Activated naive CD8-positive, alpha-beta T cell treated with anti-CD3 and anti-CD28 coated beads, Interleukin-2, amount 10 ng/mL, durations not matched to agents 7 days and 5 days (primary cell): ENCODE measurements around the gene ADCY7. TPM values are rescaled to one million over a fixed set of nuclear protein-coding genes. Genes with fewer than 3 reads are reported as not detected.

ENCODE experiments used
- ATAC-seq: fragments of 150-1000 bp; cut with Tn5 transposase; one replicate; pipeline ENCODE4 v1.10.0; 2021; ENCODE audit warnings: low read depth, moderate library complexity
- POLR2A ChIA-PET: fragments of 350-600 bp; sonication (Branson Sonifier 250); formaldehyde crosslinking; loops from one replicate; lab custom pipeline; 2021; ENCODE audit warnings: antibody characterized with exemption; lab: Charles Lee
- DNase-seq: peaks from one replicate; pipeline ENCODE4 v3.0.0; 2021
- H3K27ac Mint-ChIP-seq: one replicate; pipeline ENCODE4 v1.8.0; 2022; ENCODE audit warnings: mild to moderate bottlenecking, mixed read lengths
- H3K27me3 Mint-ChIP-seq: one replicate; pipeline ENCODE4 v1.8.0; 2022; ENCODE audit warnings: mild to moderate bottlenecking, moderate library complexity, mixed read lengths
- H3K36me3 Mint-ChIP-seq: one replicate; pipeline ENCODE4 v1.8.0; 2021; ENCODE audit warnings: mild to moderate bottlenecking, mixed read lengths
- H3K4me1 Mint-ChIP-seq: one replicate; pipeline ENCODE4 v1.8.0; 2021; ENCODE audit warnings: mixed read lengths
- H3K4me3 Mint-ChIP-seq: one replicate; pipeline ENCODE4 v1.8.0; 2022; ENCODE audit warnings: mild to moderate bottlenecking, moderate library complexity, mixed read lengths
- H3K9me3 Mint-ChIP-seq: one replicate; pipeline ENCODE4 v1.8.0; 2021; ENCODE audit warnings: mixed read lengths
- total RNA-seq, 2 experiments: library from RNA; stranded (reverse); gene quantifications; one replicate each; pipeline ENCODE4 v1.2.3, GENCODE V29; 2021

Gene ADCY7
- total RNA-seq, 2 experiments from 2014 or later, result 172 to 177 TPM

DNA sequence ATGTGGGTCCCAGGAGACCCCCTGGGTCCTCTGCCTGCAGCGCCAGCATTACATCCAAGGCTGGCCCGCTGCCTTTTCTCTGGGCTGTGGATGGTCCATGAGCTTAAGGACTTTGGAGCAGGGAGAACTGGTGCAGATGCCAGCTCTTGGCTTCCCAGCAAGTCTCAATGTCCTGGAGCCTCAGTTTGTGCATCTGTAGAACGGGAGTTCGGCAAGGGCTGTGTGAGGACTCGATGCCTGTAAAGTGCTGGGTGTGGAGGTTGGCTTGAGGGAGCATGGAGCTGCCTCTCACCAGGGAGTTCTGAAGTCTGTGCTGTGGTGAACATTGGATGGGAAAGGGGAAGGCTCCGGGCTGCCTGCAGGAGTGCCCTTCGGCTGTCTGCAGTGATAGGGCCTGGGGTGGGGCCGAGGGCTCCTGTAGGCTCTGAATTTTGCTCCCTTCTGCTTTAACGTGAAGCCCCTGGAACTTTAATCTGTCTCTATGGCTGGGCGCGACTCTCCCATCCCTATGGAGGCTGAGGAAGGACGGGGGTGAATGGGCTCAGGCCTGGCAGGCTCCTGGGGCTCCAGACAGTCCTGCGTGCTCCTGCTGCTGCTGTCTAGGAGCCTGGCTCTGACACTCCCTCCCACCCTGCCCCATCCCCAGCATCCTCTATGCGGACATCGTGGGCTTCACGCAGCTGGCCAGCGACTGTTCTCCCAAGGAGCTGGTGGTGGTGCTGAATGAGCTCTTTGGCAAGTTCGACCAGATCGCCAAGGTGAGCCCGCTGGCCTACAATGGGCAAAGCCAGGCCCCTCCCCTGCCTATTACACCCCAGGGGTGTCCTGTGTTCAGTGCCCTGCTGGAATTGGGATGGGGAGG, 27.9 kb downstream of the ADCY7 start:
- POLR2A ChIA-PET, result no interaction called here
- ATAC-seq (no peak), DNase-seq (no peak)
- Mint-ChIP-seq H3K36me3 (peaks cover 14% of the 10 kb centered on the region), H3K4me1 (peaks cover 9% of the 10 kb centered on the region), H3K9me3 (no peaks in the 10 kb centered on the region), H3K27ac (peak overlapping the region; percentile 21), H3K4me3 (no peak overlapping the region), H3K27me3 (no peaks in the 10 kb centered on the region)

DNA sequence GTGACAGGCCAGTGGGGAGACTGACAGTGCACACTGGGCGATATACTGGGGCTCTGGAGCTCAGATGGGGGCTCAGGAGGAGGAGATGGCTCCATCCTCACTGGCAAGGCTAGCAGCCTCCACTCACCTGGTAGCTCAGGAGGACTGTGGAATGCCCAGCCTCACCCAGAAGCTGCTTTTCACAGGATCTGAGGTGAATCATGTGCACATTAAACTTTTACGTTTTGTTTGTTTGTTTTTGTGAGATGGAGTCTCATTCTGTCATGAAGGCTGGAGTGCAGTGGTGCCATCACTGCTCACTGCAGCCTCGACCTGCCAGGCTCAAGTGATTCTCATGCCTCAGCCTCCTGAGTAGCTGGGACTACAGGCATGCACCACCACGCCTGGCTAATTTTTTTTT, 28.6 kb downstream of the ADCY7 start:
- Mint-ChIP-seq H3K27ac (no peak overlapping the region), H3K4me3 (no peak overlapping the region)
- POLR2A ChIA-PET, result no interaction called here

DNA sequence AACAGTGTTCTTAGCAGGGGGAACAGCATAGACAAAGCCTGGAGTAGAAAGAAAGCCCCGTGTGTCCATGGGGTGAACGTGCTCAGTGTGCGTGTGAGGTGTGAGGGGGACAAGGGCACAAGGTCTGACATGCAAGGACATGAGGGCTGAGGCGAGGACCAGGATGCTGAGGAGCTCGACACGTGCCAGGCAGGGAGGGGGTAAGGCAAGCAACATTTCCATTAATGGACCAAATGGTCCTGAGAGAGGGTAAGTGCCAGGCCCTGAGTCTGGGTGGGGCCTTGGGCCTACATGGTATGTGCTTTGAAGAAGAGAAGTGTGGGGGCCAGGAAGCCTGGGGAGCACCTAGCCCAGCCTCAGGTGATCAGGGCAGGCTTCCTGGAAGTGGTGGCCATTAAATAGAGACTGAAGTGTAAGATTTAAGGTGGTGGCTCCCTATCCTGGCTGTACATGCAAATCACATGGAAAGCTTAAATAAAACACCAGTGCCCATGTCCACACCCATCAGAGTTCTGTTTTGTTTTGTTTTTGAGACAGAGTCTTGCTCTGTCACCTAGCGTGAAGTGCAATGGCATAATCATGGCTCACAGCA, 29.3 kb downstream of the ADCY7 start:
- no peak for ATAC-seq
- Mint-ChIP-seq H3K9me3 (no peaks in the 10 kb centered on the region), H3K36me3 (peaks cover 14% of the 10 kb centered on the region), H3K4me3 (no peak overlapping the region), H3K4me1 (peaks cover 9% of the 10 kb centered on the region), H3K27me3 (no peaks in the 10 kb centered on the region), H3K27ac (peak overlapping the region; percentile 30)
- POLR2A ChIA-PET, result no interaction called here
- no peak for DNase-seq

More for the DNA sequence above, 28.6 kb downstream of the ADCY7 start:
- ATAC-seq, result no peak
- no peaks in the 10 kb centered on the region for H3K27me3 Mint-ChIP-seq
- DNase-seq, result no peak
- peaks cover 9% of the 10 kb centered on the region for H3K4me1 Mint-ChIP-seq
- H3K9me3 Mint-ChIP-seq, result no peaks in the 10 kb centered on the region
- H3K36me3 Mint-ChIP-seq, result peaks cover 14% of the 10 kb centered on the region

DNA sequence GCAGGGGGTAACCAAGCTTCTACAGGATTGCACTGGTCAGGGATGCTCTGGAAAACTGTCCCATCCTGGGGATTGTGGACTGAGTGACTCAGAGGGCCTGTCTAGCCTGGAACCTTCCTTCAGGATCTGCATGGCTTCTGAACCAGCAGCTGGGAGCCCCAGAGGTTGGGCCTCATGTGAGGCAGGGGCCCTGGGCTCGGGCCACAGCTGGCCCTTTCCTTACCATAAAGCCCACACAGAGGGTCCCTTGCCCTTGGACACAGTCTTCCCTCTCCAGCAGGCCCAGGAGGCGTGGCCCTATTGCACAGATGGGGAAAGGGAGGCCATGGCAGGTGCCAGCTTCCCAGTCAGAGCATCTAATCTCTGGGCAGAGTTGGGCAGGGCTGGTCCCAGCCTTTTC, 30.5 kb downstream of the ADCY7 start:
- no peaks in the 10 kb centered on the region for H3K27me3 Mint-ChIP-seq
- no peaks in the 10 kb centered on the region for H3K9me3 Mint-ChIP-seq
- ATAC-seq, result no peak
- H3K4me1 Mint-ChIP-seq, result peaks cover 9% of the 10 kb centered on the region
- no peak overlapping the region for H3K27ac Mint-ChIP-seq
- DNase-seq, result no peak
- no peak overlapping the region for H3K4me3 Mint-ChIP-seq
- H3K36me3 Mint-ChIP-seq, result peaks cover 14% of the 10 kb centered on the region
- POLR2A ChIA-PET, result interaction anchor here (0.6 to 1.7 kb wide), 2 partner anchors 24 to 368 kb away, joined by 4 to 5 read pairs; no protein-coding TSS in a partner anchor

DNA sequence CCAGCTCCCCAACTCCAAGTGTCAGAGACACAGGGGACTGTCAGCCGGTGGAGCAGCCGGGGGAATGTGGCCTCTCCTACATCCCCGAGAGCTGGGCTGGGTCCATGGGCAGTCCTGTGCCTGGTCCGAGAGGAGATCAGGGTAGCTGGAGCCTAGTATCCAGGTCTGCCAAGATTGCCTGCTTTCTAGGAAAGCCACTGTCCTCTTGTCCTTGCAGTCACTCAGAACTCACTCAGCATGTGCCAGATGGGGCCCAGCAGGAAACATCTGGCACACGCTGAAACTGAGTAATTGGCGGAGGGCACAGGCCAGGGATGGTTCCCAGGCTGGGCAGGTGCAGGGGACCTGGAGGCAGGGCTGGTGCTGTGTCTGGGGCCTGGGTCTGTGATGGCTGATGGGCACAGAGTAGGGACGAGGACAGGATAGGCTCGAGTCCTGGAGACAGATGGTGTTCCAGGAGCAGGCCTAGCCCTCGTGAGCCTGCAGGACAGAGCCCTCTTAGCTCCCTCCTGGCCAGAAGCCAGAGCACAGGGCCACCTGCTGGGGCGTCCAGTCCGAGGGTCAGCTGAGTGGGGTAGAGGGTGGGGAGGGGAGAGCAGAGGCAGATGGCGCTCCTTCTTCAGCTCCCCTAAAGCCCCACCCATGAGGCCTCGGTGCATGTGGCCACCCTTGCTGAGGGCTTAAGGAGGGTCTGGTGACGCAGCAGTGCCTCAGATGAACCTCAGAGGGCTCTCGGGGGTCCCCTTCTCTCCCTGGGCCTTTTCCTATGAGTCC, 31.1 kb downstream of the ADCY7 start:
- POLR2A ChIA-PET, result interaction anchor here (1.0 to 1.7 kb wide), 2 partner anchors 10 to 24 kb away, joined by 5 to 6 read pairs; no protein-coding TSS in a partner anchor
- DNase-seq (peak; percentile 14), ATAC-seq (no peak)
- Mint-ChIP-seq H3K27ac (no peak overlapping the region), H3K36me3 (peaks cover 14% of the 10 kb centered on the region), H3K4me3 (no peak overlapping the region), H3K4me1 (peaks cover 9% of the 10 kb centered on the region), H3K9me3 (no peaks in the 10 kb centered on the region), H3K27me3 (no peaks in the 10 kb centered on the region)

DNA sequence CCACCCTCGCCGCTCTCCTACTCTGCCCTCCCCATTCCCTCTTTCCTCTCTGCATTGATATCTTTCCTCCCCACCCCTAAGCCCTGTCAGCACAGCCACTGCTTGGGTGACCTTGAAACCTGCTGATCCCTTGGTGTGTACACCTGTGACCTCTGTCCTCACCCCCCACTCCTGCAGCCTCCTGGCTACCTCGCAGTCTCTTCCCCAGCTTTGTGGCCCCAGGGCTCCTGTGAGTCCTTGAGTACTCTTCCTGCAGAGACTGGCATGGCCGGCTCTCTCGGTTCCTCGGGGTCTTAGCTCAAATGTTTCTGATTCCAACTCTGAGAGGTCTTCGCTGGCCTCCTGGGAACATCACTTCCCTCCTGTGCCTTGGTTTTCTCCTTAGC, 31.7 kb downstream of the ADCY7 start:
- peak; percentile 15 for DNase-seq
- Mint-ChIP-seq H3K4me1 (peaks cover 9% of the 10 kb centered on the region), H3K9me3 (no peaks in the 10 kb centered on the region), H3K36me3 (peaks cover 16% of the 10 kb centered on the region), H3K4me3 (no peak overlapping the region), H3K27ac (peak overlapping the region; percentile 61), H3K27me3 (no peaks in the 10 kb centered on the region)
- ATAC-seq, result no peak
- POLR2A ChIA-PET, result interaction anchor here (1.0 kb wide), 1 partner anchor 9 kb away, joined by 6 read pairs; no protein-coding TSS in a partner anchor

DNA sequence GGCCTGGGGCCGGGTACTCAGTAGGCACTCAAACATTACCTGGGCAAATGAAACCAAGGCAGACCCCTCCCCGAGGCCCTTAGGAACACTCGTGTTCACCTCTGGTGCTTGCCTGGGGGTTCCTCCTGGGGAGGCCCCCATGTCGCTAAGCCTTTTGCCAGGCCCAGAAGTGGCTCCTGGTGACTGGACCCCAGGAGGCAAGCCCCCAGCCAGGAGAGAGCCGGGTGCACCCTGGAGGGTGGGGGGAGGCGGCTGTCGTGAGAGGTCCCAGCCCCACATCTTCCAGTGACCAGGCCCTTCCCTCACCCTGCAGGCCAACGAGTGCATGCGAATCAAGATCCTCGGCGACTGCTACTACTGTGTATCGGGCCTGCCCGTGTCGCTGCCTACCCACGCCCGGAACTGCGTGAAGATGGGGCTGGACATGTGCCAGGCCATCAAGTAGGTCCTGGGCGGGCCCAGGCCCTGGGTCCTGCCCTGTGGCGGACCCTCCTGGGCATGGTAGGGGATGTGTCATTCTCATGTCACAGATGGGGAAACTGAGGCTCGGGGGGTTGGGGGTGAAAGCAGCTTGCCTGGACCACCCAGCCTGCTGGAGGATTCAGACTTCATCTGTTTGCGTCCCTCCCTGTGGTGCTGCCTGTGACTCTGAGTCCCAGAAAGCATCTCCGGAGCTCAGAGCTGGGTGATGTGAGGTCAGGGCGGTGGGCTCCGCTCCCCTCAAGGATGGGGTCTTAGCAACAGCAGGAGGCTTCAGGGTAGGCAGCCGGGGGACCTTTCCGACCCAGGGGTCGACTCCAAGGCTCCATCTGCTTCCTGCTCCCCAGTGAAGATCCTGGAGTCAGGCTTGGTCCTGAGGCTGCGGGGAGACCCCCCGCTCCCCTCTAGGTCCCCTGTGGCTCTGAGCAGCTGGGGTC, 32.5 kb downstream of the ADCY7 start:
- POLR2A ChIA-PET, result no interaction called here
- H3K4me1 Mint-ChIP-seq, result peaks cover 8% of the 10 kb centered on the region
- H3K9me3 Mint-ChIP-seq, result no peaks in the 10 kb centered on the region
- peaks cover 19% of the 10 kb centered on the region for H3K36me3 Mint-ChIP-seq
- ATAC-seq (no peak), DNase-seq (peak; percentile 21)
- no peak overlapping the region for H3K27ac Mint-ChIP-seq
- no peak overlapping the region for H3K4me3 Mint-ChIP-seq
- H3K27me3 Mint-ChIP-seq, result no peaks in the 10 kb centered on the region

DNA sequence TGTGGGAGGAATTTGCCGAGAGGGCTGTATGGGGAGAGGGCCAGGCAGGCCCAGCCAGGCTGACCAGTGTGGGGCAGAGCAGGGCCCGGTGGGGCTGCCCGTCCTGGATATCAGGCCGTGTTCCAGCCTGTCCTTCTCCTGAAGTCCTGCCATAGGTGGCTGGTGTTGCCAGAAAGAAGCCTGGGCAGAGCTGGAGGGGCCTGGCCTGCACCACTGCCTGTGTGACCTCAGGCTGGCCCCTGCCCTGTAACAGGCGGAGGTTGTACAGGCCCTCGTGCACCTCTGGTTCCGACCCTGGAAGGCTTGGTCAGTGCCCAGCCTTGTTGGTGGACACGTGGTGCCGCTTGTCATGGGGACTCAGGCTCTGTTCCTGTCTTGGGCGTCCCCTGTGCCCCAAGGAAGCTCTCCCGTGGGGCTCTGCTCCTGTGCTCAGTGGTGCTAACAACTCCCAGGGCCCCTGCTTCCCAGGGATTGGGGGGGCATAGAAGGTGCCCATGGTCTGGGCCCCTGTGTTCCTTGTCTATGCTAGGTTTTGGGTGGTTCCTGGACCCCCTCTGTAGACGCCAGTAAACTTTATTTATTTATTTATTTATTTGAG, 33.3 kb downstream of the ADCY7 start:
- Mint-ChIP-seq H3K27me3 (no peaks in the 10 kb centered on the region), H3K27ac (no peak overlapping the region), H3K9me3 (no peaks in the 10 kb centered on the region), H3K36me3 (peaks cover 16% of the 10 kb centered on the region), H3K4me1 (peaks cover 5% of the 10 kb centered on the region), H3K4me3 (no peak overlapping the region)
- POLR2A ChIA-PET, result no interaction called here
- ATAC-seq (no peak), DNase-seq (peak; percentile 22)

DNA sequence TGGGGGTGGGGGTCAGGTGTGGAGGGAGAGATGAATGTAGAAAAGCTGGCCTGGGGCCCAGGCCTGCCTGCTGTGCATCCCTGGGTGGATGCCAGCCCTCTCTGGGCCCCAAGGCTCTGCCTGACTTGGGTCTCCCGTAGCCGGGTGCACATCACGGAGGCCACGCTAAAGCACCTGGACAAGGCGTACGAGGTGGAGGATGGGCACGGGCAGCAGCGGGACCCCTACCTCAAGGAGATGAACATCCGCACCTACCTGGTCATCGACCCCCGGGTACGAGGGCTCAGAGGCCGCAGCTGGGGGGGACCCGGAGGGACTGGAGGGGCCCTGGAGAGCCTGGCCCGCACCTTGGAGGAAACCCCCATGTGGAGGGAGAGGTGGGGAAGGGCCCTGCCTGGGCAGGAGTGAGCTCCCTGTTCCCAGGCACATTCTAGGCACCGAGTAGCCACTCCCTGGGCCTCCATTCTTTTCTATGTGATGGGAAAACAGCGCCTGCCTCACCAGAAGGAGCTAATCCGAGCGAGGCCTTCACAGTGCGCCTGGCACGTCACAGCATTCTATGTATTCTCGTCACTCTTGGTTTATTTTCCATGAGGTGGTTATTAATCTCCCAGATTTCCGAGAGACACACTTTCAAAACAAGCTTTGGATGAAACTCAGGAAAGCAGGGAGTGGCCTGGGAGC, 34.7 kb downstream of the ADCY7 start:
- Mint-ChIP-seq H3K4me3 (no peak overlapping the region), H3K36me3 (peaks cover 13% of the 10 kb centered on the region), H3K27me3 (no peaks in the 10 kb centered on the region), H3K4me1 (no peaks in the 10 kb centered on the region), H3K9me3 (no peaks in the 10 kb centered on the region), H3K27ac (no peak overlapping the region)
- POLR2A ChIA-PET, result no interaction called here
- DNase-seq (peak; percentile 25), ATAC-seq (no peak)

DNA sequence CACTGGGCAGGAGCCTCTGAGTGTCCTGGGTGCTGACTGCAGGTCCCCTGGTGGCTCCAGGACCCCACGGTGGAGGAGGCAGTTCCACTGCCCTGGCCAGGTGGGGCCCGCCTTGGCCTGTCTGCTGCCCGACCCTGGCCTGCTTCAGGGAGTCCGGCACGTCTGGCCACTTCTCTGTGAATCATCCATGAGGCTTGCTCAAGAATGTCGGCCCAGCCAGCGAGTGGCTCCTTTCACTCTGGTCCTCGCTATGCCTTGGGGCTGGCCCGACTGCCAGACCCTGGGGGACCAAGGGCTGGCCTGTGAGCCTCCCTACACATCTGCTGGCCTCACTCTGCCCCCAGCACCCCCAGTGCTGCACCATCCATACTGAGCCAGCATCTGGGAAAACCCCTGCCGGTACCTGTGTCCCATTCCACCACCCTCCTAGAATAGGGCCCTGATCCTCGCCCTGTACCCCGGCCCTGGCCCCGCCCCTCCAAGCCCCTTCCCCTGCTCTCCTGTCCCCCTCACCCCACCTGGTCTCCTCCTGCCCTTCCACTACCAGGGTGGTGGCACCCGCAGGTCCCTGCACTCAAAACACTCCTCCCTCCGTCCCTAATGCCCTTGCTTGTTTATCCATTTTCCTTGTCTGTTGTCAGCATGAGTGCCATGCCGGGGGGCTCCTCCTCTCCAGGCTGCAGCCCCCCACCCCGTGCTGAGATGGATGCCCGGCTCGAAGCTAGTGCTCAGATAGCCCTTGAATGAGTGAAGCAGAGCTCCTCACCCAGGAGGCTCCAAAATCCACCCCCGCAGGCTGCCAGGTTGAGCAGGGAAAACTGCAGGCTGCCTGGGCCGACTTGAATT, 35.5 kb downstream of the ADCY7 start:
- POLR2A ChIA-PET, result no interaction called here
- ATAC-seq, result no peak
- Mint-ChIP-seq H3K4me1 (no peaks in the 10 kb centered on the region), H3K9me3 (no peaks in the 10 kb centered on the region), H3K27ac (no peak overlapping the region), H3K4me3 (no peak overlapping the region), H3K27me3 (no peaks in the 10 kb centered on the region), H3K36me3 (peaks cover 13% of the 10 kb centered on the region)
- DNase-seq, result peak; percentile 20

DNA sequence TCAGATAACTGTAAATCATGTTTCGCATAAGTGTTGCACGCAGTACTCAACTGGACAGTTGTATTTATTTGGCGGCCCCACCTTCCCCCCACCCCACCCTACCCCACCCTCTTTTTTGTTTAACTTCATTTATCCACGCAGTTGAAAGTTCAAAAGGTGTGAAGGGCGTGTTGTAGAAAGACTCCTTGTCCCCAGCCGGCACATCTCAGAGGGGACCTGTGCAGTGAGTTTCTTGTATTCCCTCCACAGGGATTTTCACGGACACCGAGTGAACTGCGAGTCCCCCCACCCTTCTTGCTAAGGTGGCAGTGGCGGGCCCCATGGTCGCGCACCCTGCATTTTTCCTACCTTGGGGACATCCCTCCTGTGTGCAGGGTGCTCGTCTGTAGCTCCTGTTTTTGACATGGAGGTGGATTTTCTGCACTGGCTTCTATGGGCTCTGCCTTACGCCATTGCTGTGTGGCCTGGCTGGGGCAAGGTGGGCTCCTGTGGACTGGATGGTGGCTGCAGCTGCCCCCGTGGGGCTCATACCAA, 36.2 kb downstream of the ADCY7 start:
- H3K27ac Mint-ChIP-seq, result no peak overlapping the region
- ATAC-seq, result no peak
- DNase-seq, result peak; percentile 20
- POLR2A ChIA-PET, result no interaction called here
- peaks cover 18% of the 10 kb centered on the region for H3K36me3 Mint-ChIP-seq
- no peaks in the 10 kb centered on the region for H3K9me3 Mint-ChIP-seq
- no peak overlapping the region for H3K4me3 Mint-ChIP-seq
- H3K4me1 Mint-ChIP-seq, result no peaks in the 10 kb centered on the region
- no peaks in the 10 kb centered on the region for H3K27me3 Mint-ChIP-seq
